ENCODE results near the gene GMPPB.

GMPPB gene

DNA sequence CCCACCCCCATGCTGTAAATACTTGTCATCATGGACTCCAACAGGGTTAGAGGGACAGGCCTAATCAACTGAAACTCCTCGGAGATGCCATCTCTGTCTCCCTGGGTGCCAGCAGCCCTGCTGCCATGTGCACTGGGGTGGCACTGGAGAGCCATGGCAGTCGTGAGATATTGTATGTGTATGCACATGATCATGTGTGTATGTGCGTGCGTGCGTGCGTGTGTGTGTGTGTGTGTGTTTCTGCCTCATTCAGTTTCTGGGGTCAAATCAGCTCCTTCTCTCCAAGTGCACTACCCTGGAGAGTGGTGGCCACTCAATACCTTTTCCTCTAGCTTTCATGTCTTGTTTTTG is 52.8 kb downstream of the GMPPB start:
- ATAC-seq (ENCODE audit: low read depth): no peak
- DNase-seq (ENCODE audit: low spot score): no peak
- Histone ChIP-seq H3K27ac (ENCODE audit: poor library complexity, severe bottlenecking) (no peak overlapping the region), H3K27me3 (ENCODE audit: insufficient read depth, poor library complexity, severe bottlenecking) (no peaks in the 10 kb centered on the region), H3K9me3 (ENCODE audit: severe bottlenecking) (no peaks in the 10 kb centered on the region), H3K36me3 (ENCODE audit: low read depth) (peaks cover 10% of the 10 kb centered on the region), H3K4me1 (ENCODE audit: insufficient read depth, poor library complexity, severe bottlenecking) (peaks cover 16% of the 10 kb centered on the region), H3K4me3 (ENCODE audit: severe bottlenecking) (no peak overlapping the region)
- TF ChIP-seq, protein P1, sequence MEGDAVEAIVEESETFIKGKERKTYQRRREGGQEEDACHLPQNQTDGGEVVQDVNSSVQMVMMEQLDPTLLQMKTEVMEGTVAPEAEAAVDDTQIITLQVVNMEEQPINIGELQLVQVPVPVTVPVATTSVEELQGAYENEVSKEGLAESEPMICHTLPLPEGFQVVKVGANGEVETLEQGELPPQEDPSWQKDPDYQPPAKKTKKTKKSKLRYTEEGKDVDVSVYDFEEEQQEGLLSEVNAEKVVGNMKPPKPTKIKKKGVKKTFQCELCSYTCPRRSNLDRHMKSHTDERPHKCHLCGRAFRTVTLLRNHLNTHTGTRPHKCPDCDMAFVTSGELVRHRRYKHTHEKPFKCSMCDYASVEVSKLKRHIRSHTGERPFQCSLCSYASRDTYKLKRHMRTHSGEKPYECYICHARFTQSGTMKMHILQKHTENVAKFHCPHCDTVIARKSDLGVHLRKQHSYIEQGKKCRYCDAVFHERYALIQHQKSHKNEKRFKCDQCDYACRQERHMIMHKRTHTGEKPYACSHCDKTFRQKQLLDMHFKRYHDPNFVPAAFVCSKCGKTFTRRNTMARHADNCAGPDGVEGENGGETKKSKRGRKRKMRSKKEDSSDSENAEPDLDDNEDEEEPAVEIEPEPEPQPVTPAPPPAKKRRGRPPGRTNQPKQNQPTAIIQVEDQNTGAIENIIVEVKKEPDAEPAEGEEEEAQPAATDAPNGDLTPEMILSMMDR (IDR thresholded peaks at IDR 0.05; ENCODE audit: poor library complexity, severe bottlenecking): no peak

Measured in RWPE2 (cell line).